Activated T-helper 2 cell treated with anti-CD3 and anti-CD28 coated beads, Interferon-gamma antibody, Interleukin-2, Interleukin-4, amounts not matched to agents 10 μg/mL and 5 μg/mL and 100 μg/mL, durations not matched to agents 14 hours and 24 hours and 36 hours (primary cell): ENCODE measurements around the gene MIB1. TPM values are rescaled to one million over a fixed set of nuclear protein-coding genes. Genes with fewer than 3 reads are reported as not detected.
"Not testable (repeated sequence)": the region's sequence is repeated elsewhere in the genome, so short reads cannot be mapped to it uniquely, and the experiment has no call there.

Experiments used
- DNase-seq: peaks from one replicate; pipeline ENCODE4 v3.0.0; 2021; ENCODE audit warnings: low spot score
- H3K27ac Mint-ChIP-seq: one replicate; pipeline ENCODE4 v1.8.0; 2021; ENCODE audit warnings: mixed read lengths
- H3K27me3 Mint-ChIP-seq: one replicate; pipeline ENCODE4 v1.8.0; 2021; ENCODE audit warnings: low read depth, mixed read lengths
- H3K36me3 Mint-ChIP-seq: one replicate; pipeline ENCODE4 v1.8.0; 2021; ENCODE audit warnings: low read depth, mixed read lengths
- H3K4me1 Mint-ChIP-seq: one replicate; pipeline ENCODE4 v1.8.0; 2021; ENCODE audit warnings: low read depth, mixed read lengths
- H3K4me3 Mint-ChIP-seq: one replicate; pipeline ENCODE4 v1.8.0; 2021; ENCODE audit warnings: low read depth, mild to moderate bottlenecking, moderate library complexity, mixed read lengths
- H3K9me3 Mint-ChIP-seq: one replicate; pipeline ENCODE4 v1.8.0; 2021; ENCODE audit warnings: mixed read lengths
- intact Hi-C: fragments of 100-400 bp; cut with micrococcal nuclease; formaldehyde crosslinking; loops from one replicate; pipeline ENCODE4 v1.15.1; 2023
- total RNA-seq: library from RNA; stranded (reverse); gene quantifications from 2 replicates; pipeline ENCODE4 v1.2.3, GENCODE V29; 2022

MIB1 gene
- total RNA-seq, 1 donor from 2014 or later = 45.0 TPM

GRCh38 chr18:21747764-21748693 lies 7.4 kb downstream of the MIB1 start:
- Mint-ChIP-seq H3K4me1 (peaks cover 44% of the 10 kb centered on the region), H3K27ac (peak overlapping the region; percentile 76), H3K4me3 (peak overlapping the region; percentile 38), H3K27me3 (no peaks in the 10 kb centered on the region), H3K9me3 (no peaks in the 10 kb centered on the region), H3K36me3 (peaks cover 17% of the 10 kb centered on the region)
- intact Hi-C loops = loop anchor here (10.0 kb wide), 1 partner anchor 63 kb away; no protein-coding TSS in a partner anchor
- no peak for DNase-seq

DNA sequence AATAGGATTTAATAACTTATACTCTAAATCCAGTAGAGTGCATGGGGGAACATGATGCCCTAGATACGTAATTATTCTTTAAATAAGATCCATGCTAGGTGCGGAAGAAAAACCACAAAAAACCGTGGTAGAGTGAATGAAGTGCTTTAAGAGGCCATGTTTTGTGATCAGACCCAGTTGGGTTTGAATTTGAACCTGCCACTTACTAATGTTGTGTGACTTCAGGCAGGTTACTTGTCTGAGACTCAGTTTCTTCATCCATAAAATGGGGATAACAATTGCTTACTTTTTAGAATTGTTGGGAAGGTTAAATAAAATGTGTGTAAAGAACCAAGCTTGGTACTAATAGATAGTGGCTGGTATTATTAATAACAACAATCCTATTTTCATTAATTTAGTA lies 17.2 kb downstream of the MIB1 start:
- Mint-ChIP-seq H3K4me3 (no peak overlapping the region), H3K27me3 (no peaks in the 10 kb centered on the region), H3K36me3 (peaks cover 8% of the 10 kb centered on the region), H3K9me3 (no peaks in the 10 kb centered on the region), H3K27ac (no peak overlapping the region), H3K4me1 (peaks cover 18% of the 10 kb centered on the region)
- intact Hi-C loops = no loop called here
- no peak for DNase-seq

DNA sequence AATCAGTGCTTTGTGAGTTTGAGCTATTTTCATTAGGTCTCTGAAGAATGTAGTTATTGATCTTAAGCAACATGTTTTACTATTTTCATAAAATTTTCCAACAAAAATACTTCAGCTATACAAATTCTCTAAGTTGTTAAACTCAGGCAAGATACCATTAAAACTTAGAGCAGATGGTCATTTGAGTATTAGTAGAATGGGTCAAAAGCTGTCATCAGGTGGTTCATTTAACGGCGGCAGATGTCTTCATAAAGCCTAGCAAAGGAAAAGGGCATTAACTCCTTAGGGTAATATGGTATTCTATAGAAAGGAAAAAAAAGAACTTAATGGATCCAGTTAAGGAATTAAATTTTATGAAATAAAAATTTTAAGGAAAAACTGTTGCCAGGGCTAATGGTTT lies 19.2 kb downstream of the MIB1 start:
- Mint-ChIP-seq H3K4me1 (peaks cover 7% of the 10 kb centered on the region), H3K36me3 (no peaks in the 10 kb centered on the region), H3K27ac (no peak overlapping the region), H3K4me3 (no peak overlapping the region), H3K27me3 (no peaks in the 10 kb centered on the region), H3K9me3 (no peaks in the 10 kb centered on the region)
- intact Hi-C loops = no loop called here
- no peak for DNase-seq

DNA sequence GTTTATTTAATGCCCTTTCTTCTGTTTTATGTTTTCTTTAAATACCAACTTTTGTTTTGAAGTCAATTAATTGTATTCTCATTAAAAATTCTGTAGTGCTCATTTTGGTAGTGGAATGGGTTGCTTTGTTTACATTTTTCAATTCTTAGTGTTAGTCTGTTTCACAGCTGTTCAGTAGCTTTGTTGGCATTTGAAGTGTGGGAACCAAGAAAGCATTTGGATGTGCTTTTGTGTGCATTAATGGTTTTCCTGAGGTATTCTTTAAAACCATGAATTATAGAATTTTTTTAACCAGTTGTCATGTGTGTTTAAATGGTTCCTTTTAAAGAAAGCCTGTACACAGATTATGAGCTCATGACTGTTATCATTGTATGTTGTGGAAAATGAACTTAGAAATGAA lies 19.7 kb downstream of the MIB1 start:
- H3K36me3 Mint-ChIP-seq = peaks cover 3% of the 10 kb centered on the region
- no peak overlapping the region for H3K27ac Mint-ChIP-seq
- DNase-seq = no peak
- H3K9me3 Mint-ChIP-seq = no peaks in the 10 kb centered on the region
- intact Hi-C loops = no loop called here
- H3K27me3 Mint-ChIP-seq = no peaks in the 10 kb centered on the region
- H3K4me3 Mint-ChIP-seq = no peak overlapping the region
- H3K4me1 Mint-ChIP-seq = peaks cover 4% of the 10 kb centered on the region

GRCh38 chr18:21761471-21762115 lies 21.0 kb downstream of the MIB1 start:
- intact Hi-C loops = no loop called here
- H3K4me3 Mint-ChIP-seq = no peak overlapping the region
- H3K4me1 Mint-ChIP-seq = peaks cover 4% of the 10 kb centered on the region
- no peaks in the 10 kb centered on the region for H3K9me3 Mint-ChIP-seq
- no peak overlapping the region for H3K27ac Mint-ChIP-seq
- peaks cover 15% of the 10 kb centered on the region for H3K36me3 Mint-ChIP-seq
- no peaks in the 10 kb centered on the region for H3K27me3 Mint-ChIP-seq
- no peak for DNase-seq

DNA sequence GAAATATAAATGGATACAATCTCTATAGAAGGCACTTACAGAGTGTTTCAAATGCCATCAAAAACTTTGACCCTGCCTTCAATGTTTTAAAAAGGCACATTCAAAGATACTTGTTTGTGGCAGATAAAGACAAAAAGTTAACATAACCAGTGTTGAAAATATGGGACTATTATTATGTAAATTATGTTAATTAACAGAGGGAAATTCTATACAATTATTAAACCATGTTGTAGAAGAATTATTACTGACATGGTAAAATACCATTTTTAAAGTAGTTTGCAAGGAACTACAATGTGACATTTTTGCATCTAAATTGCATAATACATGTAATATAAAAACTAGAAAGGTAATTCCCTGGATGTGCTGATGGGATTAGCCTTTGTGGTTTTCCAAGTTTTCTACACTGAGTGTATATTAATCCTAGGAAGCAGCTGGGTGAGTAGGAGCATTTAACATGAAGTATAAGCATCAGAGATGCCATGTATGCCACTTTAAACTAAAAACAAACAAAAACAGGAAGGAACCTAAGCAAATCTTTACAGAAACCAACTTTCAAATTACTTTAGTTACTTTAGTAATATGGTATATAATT lies 21.7 kb downstream of the MIB1 start:
- H3K36me3 Mint-ChIP-seq = peaks cover 21% of the 10 kb centered on the region
- no peak overlapping the region for H3K4me3 Mint-ChIP-seq
- H3K4me1 Mint-ChIP-seq = peaks cover 4% of the 10 kb centered on the region
- intact Hi-C loops = no loop called here
- no peak for DNase-seq
- H3K27me3 Mint-ChIP-seq = no peaks in the 10 kb centered on the region
- H3K27ac Mint-ChIP-seq = no peak overlapping the region
- H3K9me3 Mint-ChIP-seq = no peaks in the 10 kb centered on the region

GRCh38 chr18:21763846-21764646 lies 23.5 kb downstream of the MIB1 start:
- H3K27me3 Mint-ChIP-seq = no peaks in the 10 kb centered on the region
- no peak overlapping the region for H3K4me3 Mint-ChIP-seq
- H3K9me3 Mint-ChIP-seq = no peaks in the 10 kb centered on the region
- DNase-seq = no peak
- intact Hi-C loops = no loop called here
- H3K36me3 Mint-ChIP-seq = peaks cover 32% of the 10 kb centered on the region
- H3K4me1 Mint-ChIP-seq = peaks cover 4% of the 10 kb centered on the region
- H3K27ac Mint-ChIP-seq = no peak overlapping the region

DNA sequence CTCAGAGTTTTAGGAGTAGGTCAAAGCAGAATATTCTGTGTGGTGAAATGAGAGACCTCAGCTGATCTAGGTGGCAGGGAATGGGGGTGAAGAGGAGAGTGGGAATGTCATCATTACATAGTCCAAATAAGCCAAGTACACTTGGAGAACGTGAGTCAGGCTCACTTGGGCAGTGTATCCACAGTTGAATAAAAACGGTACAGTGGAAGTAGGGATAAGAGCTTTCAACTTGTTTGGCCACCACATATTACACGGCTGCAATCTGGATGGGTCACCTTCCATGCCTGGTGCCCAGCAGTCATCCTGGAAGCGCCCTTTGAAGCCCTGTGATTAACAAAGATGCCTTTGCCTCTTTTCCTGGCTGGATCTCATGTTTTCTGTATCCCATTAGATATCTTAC lies 28.6 kb downstream of the MIB1 start:
- H3K9me3 Mint-ChIP-seq = no peaks in the 10 kb centered on the region
- H3K27ac Mint-ChIP-seq = no peak overlapping the region
- H3K27me3 Mint-ChIP-seq = no peaks in the 10 kb centered on the region
- H3K4me3 Mint-ChIP-seq = no peak overlapping the region
- H3K36me3 Mint-ChIP-seq = peaks cover 49% of the 10 kb centered on the region
- no peak for DNase-seq
- H3K4me1 Mint-ChIP-seq = no peaks in the 10 kb centered on the region
- intact Hi-C loops = no loop called here

GRCh38 chr18:21774722-21775121 lies 34.1 kb downstream of the MIB1 start:
- no peak overlapping the region for H3K4me3 Mint-ChIP-seq
- no peak overlapping the region for H3K27ac Mint-ChIP-seq
- no peaks in the 10 kb centered on the region for H3K27me3 Mint-ChIP-seq
- intact Hi-C loops = no loop called here
- H3K4me1 Mint-ChIP-seq = peaks cover 3% of the 10 kb centered on the region
- peaks cover 24% of the 10 kb centered on the region for H3K36me3 Mint-ChIP-seq
- no peaks in the 10 kb centered on the region for H3K9me3 Mint-ChIP-seq
- no peak for DNase-seq

- H3K4me3 Mint-ChIP-seq = no peak overlapping the region
- no peaks in the 10 kb centered on the region for H3K27me3 Mint-ChIP-seq
- intact Hi-C loops = no loop called here
- no peak for DNase-seq
- H3K9me3 Mint-ChIP-seq = no peaks in the 10 kb centered on the region
- peaks cover 3% of the 10 kb centered on the region for H3K4me1 Mint-ChIP-seq
- peaks cover 37% of the 10 kb centered on the region for H3K36me3 Mint-ChIP-seq
- H3K27ac Mint-ChIP-seq = peak overlapping the region; percentile 44
These were observed 37.2 kb downstream of the MIB1 start for GRCh38 chr18:21777814-21778213.

- intact Hi-C loops = no loop called here
- Mint-ChIP-seq H3K27me3 (no peaks in the 10 kb centered on the region), H3K9me3 (peaks cover 24% of the 10 kb centered on the region), H3K4me3 (no peak overlapping the region), H3K36me3 (peaks cover 71% of the 10 kb centered on the region), H3K4me1 (peaks cover 2% of the 10 kb centered on the region), H3K27ac (no peak overlapping the region)
- DNase-seq = no peak
These were observed 45.9 kb downstream of the MIB1 start for GRCh38 chr18:21786526-21786925.

DNA sequence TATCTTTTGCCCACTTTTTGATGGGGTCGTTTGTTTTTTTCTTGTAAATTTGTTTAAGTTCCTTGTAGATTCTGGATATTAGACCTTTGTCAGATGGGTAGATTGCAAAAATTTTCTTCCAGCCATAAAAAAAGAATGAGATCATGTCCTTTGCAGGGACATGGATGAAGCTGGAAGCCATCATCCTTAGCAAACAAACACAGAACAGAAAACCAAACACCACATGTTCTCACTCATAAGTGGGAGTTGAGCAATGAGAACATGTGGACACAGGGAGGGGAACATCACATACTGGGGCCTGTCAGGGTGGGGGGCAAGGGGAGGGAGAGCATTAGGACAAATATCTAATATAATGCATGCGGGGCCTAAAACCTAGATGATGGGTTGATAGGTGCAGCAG lies 55.5 kb downstream of the MIB1 start:
- intact Hi-C loops = not testable (repeated sequence)

More for the DNA sequence above, 55.5 kb downstream of the MIB1 start:
- H3K4me3 Mint-ChIP-seq, H3K27ac Mint-ChIP-seq, DNase-seq, H3K4me1 Mint-ChIP-seq, H3K27me3 Mint-ChIP-seq, H3K9me3 Mint-ChIP-seq: not testable (repeated sequence)
- peaks cover 42% of the 10 kb centered on the region for H3K36me3 Mint-ChIP-seq
